Suprapubic skin (tissue), 4 donors: ENCODE measurements around the gene CACNA1G. TPM values are rescaled to one million over a fixed set of nuclear protein-coding genes. Genes with fewer than 3 reads are reported as not detected.

ENCODE experiments used
- DNase-seq, 2 donors: peaks; one replicate each; pipeline ENCODE4 v3.0.0-alpha.2; 2019; ENCODE audit warnings: low spot score in 2 of 2
- H3K27ac ChIP-seq: fragments of 200-600 bp; sonication (generic); one replicate; pipeline ENCODE4 v1.5.1; 2019
- H3K27me3 ChIP-seq: fragments of 200-600 bp; sonication (generic); one replicate; pipeline ENCODE4 v1.5.1; 2019
- H3K36me3 ChIP-seq: fragments of 200-600 bp; sonication (generic); one replicate; pipeline ENCODE4 v1.5.1; 2019
- H3K4me1 ChIP-seq: fragments of 200-600 bp; sonication (generic); one replicate; pipeline ENCODE4 v1.5.1; 2019
- H3K4me3 ChIP-seq: fragments of 200-600 bp; sonication (generic); one replicate; pipeline ENCODE4 v1.5.1; 2019; ENCODE audit warnings: mild to moderate bottlenecking
- H3K9me3 ChIP-seq: fragments of 200-600 bp; sonication (generic); one replicate; pipeline ENCODE4 v1.5.1; 2019
- CTCF ChIP-seq, 2 donors: fragments of 200-600 bp in 1 of 2; fragments of 450-650 bp in 1 of 2; sonication (generic) in 1 of 2; IDR thresholded peaks; one replicate each; pipeline ENCODE4 v1.5.1; 2016 to 2019; ENCODE audit warnings: antibody characterized with exemption in 2 of 2, mild to moderate bottlenecking in 1 of 2, moderate library complexity in 1 of 2
- EP300 ChIP-seq: sonication (generic); formaldehyde crosslinking; IDR thresholded peaks from one replicate; pipeline ENCODE4 v1.6.1; 2017; ENCODE audit warnings: antibody characterized with exemption
- POLR2A ChIP-seq, 2 donors: fragments of 450-650 bp; IDR thresholded peaks; one replicate each; pipeline ENCODE4 v1.6.1; 2017; ENCODE audit warnings: antibody characterized with exemption in 2 of 2, mild to moderate bottlenecking in 2 of 2, moderate library complexity in 2 of 2
- POLR2AphosphoS5 ChIP-seq, 3 donors: sonication (generic); formaldehyde crosslinking; IDR thresholded peaks; one replicate each; pipeline ENCODE4 v1.6.1; 2017; ENCODE audit warnings: antibody characterized with exemption in 3 of 3
- WGBS: methylation state at CpG from one replicate; pipeline ENCODE4 v1.1.5; 2018; 5-methylcytosine and 5-hydroxymethylcytosine counted together
- total RNA-seq, 4 donors: library from RNA; depleted of rRNA; stranded (reverse); fragments of >200 nt; gene quantifications; one replicate each; pipeline ENCODE4 v1.1.0, GENCODE V29; 2016

Gene CACNA1G
- total RNA-seq, 4 donors from 2014 or later, result 1.1 to 9.9 (median 2.7) TPM

GRCh38 chr17:50607522-50608175 lies 47.1 kb downstream of the CACNA1G start:
- H3K4me1 ChIP-seq, result peaks cover 14% of the 10 kb centered on the region
- no peak overlapping the region for H3K27ac ChIP-seq
- no peaks in the 10 kb centered on the region for H3K9me3 ChIP-seq
- peaks cover 53% of the 10 kb centered on the region for H3K27me3 ChIP-seq
- DNase-seq, result no peak
- TF ChIP-seq POLR2AphosphoS5 (IDR thresholded peaks at IDR 0.05), result no peak
- TF ChIP-seq POLR2A (IDR thresholded peaks at IDR 0.05), result no peak
- TF ChIP-seq EP300, result no peak
- TF ChIP-seq CTCF (IDR thresholded peaks at IDR 0.05), result no peak
- no peaks in the 10 kb centered on the region for H3K36me3 ChIP-seq
- WGBS, result 80% methylated on average over 19 of the region's 19 CpGs
- H3K4me3 ChIP-seq, result no peak overlapping the region

- no peak overlapping the region for H3K4me3 ChIP-seq
- peaks cover 45% of the 10 kb centered on the region for H3K27me3 ChIP-seq
- H3K4me1 ChIP-seq, result peaks cover 18% of the 10 kb centered on the region
- no peaks in the 10 kb centered on the region for H3K9me3 ChIP-seq
- DNase-seq, result no peak
- WGBS, result 66% methylated on average over 18 of the region's 22 CpGs
- H3K36me3 ChIP-seq, result no peaks in the 10 kb centered on the region
- no peak overlapping the region for H3K27ac ChIP-seq
- no peak for TF ChIP-seq POLR2A (IDR thresholded peaks at IDR 0.05)
- no peak for TF ChIP-seq CTCF (IDR thresholded peaks at IDR 0.05)
- no peak for TF ChIP-seq POLR2AphosphoS5 (IDR thresholded peaks at IDR 0.05)
- TF ChIP-seq EP300, result no peak
Measured at GRCh38 chr17:50608700-50609379, 48.3 kb downstream of the CACNA1G start.

GRCh38 chr17:50609380-50610074 lies 49.0 kb downstream of the CACNA1G start:
- H3K27me3 ChIP-seq, result peaks cover 38% of the 10 kb centered on the region
- no peak overlapping the region for H3K27ac ChIP-seq
- peaks cover 11% of the 10 kb centered on the region for H3K4me1 ChIP-seq
- H3K9me3 ChIP-seq, result no peaks in the 10 kb centered on the region
- DNase-seq, result no peak
- no peak overlapping the region for H3K4me3 ChIP-seq
- 79% methylated on average over 16 of the region's 24 CpGs for WGBS
- TF ChIP-seq EP300 (no peak), POLR2A (IDR thresholded peaks at IDR 0.05) (no peak), POLR2AphosphoS5 (IDR thresholded peaks at IDR 0.05) (no peak), CTCF (IDR thresholded peaks at IDR 0.05) (no peak)
- no peaks in the 10 kb centered on the region for H3K36me3 ChIP-seq

GRCh38 chr17:50611634-50612033 lies 51.1 kb downstream of the CACNA1G start:
- Histone ChIP-seq H3K36me3 (no peaks in the 10 kb centered on the region), H3K27ac (no peak overlapping the region), H3K4me1 (peaks cover 5% of the 10 kb centered on the region), H3K4me3 (no peak overlapping the region), H3K27me3 (peaks cover 21% of the 10 kb centered on the region), H3K9me3 (no peaks in the 10 kb centered on the region)
- no peak for DNase-seq
- TF ChIP-seq EP300, result no peak
- 86% methylated on average over 6 of the region's 6 CpGs for WGBS

GRCh38 chr17:50612281-50612680 lies 51.8 kb downstream of the CACNA1G start:
- H3K27me3 ChIP-seq, result peaks cover 21% of the 10 kb centered on the region
- 72% methylated on average over 5 of the region's 12 CpGs for WGBS
- peaks cover 5% of the 10 kb centered on the region for H3K4me1 ChIP-seq
- no peaks in the 10 kb centered on the region for H3K36me3 ChIP-seq
- H3K27ac ChIP-seq, result no peak overlapping the region
- TF ChIP-seq EP300 (no peak), CTCF (IDR thresholded peaks at IDR 0.05) (no peak), POLR2A (IDR thresholded peaks at IDR 0.05) (no peak), POLR2AphosphoS5 (IDR thresholded peaks at IDR 0.05) (no peak)
- no peaks in the 10 kb centered on the region for H3K9me3 ChIP-seq
- no peak for DNase-seq
- H3K4me3 ChIP-seq, result no peak overlapping the region
